GM23338 (cell line): ENCODE results near the gene CHCHD5. TPM values are rescaled to one million over a fixed set of nuclear protein-coding genes. Genes with fewer than 3 reads are reported as not detected.
"Not testable (repeated sequence)": the region's sequence is repeated elsewhere in the genome, so short reads cannot be mapped to it uniquely, and the experiment has no call there.

Experiments used
- ATAC-seq: fragments of 200-7000 bp; cut with Tn5 transposase; 3 replicates; pipeline ENCODE4 v1.9.1; 2020
- DNase-seq: peaks from one replicate; pipeline ENCODE4 v3.0.0-alpha.2; 2015; ENCODE audit warnings: low spot score
- H2AFZ ChIP-seq: fragments of 200-600 bp; sonication (generic); 2 replicates; pipeline ENCODE4 v1.8.0; 2016; ENCODE audit warnings: antibody characterized with exemption, mild to moderate bottlenecking, moderate library complexity
- H3F3A ChIP-seq: fragments of 200-600 bp; sonication (generic); replicated peaks from 2 replicates; pipeline ENCODE4 v1.8.0; 2017; ENCODE audit warnings: antibody characterized with exemption, mixed run types, low read depth
- H3K27ac ChIP-seq: fragments of 200-600 bp; sonication (generic); 2 replicates; pipeline ENCODE4 v1.6.1; 2016; ENCODE audit warnings: low read depth
- H3K27me3 ChIP-seq: fragments of 200-600 bp; sonication (generic); 2 replicates; pipeline ENCODE4 v1.8.0; 2016; ENCODE audit warnings: mild to moderate bottlenecking, mixed run types, moderate library complexity; ENCODE audit not compliant: insufficient read depth
- H3K36me3 ChIP-seq: fragments of 200-600 bp; sonication (generic); 2 replicates; pipeline ENCODE4 v1.8.0; 2016; ENCODE audit warnings: mild to moderate bottlenecking; ENCODE audit not compliant: insufficient read depth
- H3K4me1 ChIP-seq: fragments of 200-600 bp; sonication (generic); 2 replicates; pipeline ENCODE4 v1.8.0; 2016; ENCODE audit warnings: mild to moderate bottlenecking, moderate library complexity; ENCODE audit not compliant: insufficient read depth
- H3K4me2 ChIP-seq: fragments of 200-600 bp; sonication (generic); 2 replicates; pipeline ENCODE4 v1.7.1; 2017; ENCODE audit warnings: mixed run types
- H3K4me3 ChIP-seq: fragments of 200-600 bp; sonication (generic); 2 replicates; pipeline ENCODE4 v1.6.1; 2016; ENCODE audit warnings: mixed run types
- H3K79me2 ChIP-seq: fragments of 200-600 bp; sonication (generic); replicated peaks from 2 replicates; pipeline ENCODE4 v1.8.0; 2017; ENCODE audit warnings: mild to moderate bottlenecking; ENCODE audit not compliant: insufficient read depth
- H3K9me2 ChIP-seq: fragments of 200-600 bp; sonication (generic); 2 replicates; pipeline ENCODE4 v1.8.0; 2017; ENCODE audit not compliant: insufficient read depth
- H4K20me1 ChIP-seq: fragments of 200-600 bp; sonication (generic); replicated peaks from 2 replicates; pipeline ENCODE4 v1.8.0; 2017; ENCODE audit warnings: mild to moderate bottlenecking; ENCODE audit not compliant: insufficient read depth
- H3K27ac Mint-ChIP-seq: 2 replicates; pipeline ENCODE4 v1.8.0; 2020; ENCODE audit warnings: inconsistent platforms, mild to moderate bottlenecking, moderate library complexity, mixed read lengths
- H3K27me3 Mint-ChIP-seq: 3 replicates; pipeline ENCODE4 v1.8.0; 2022; ENCODE audit warnings: low read depth, mild to moderate bottlenecking, moderate library complexity, mixed read lengths, inconsistent platforms; ENCODE audit not compliant: insufficient read depth, poor library complexity
- H3K36me3 Mint-ChIP-seq: 3 replicates; pipeline ENCODE4 v1.8.0; 2021; ENCODE audit warnings: low read depth, mild to moderate bottlenecking, inconsistent platforms, moderate library complexity, mixed read lengths
- H3K4me1 Mint-ChIP-seq: 3 replicates; pipeline ENCODE4 v1.8.0; 2020; ENCODE audit warnings: mild to moderate bottlenecking, inconsistent platforms, mixed read lengths
- H3K4me3 Mint-ChIP-seq: 3 replicates; pipeline ENCODE4 v1.8.0; 2021; ENCODE audit warnings: moderate library complexity, mild to moderate bottlenecking, inconsistent platforms, mixed read lengths
- H3K9me3 Mint-ChIP-seq: 3 replicates; pipeline ENCODE4 v1.8.0; 2020; ENCODE audit warnings: moderate library complexity, mild to moderate bottlenecking, inconsistent platforms, mixed read lengths
- CREB1 ChIP-seq: fragments of 250-450 bp; sonication (Bioruptor Pico); IDR thresholded peaks from 2 replicates; pipeline ENCODE4 v1.5.0; 2020; ENCODE audit warnings: low read depth, mild to moderate bottlenecking, moderate library complexity
- ETS1 ChIP-seq: IDR thresholded peaks from 2 replicates; pipeline ENCODE4 v1.6.1; 2016; ENCODE audit warnings: antibody characterized with exemption
- EZH2 ChIP-seq: fragments of 200-600 bp; sonication (generic); IDR thresholded peaks from one replicate; pipeline ENCODE4 v1.8.0; 2017; ENCODE audit warnings: antibody characterized with exemption, mild to moderate bottlenecking, low read depth; ENCODE audit not compliant: unreplicated experiment
- EZH2phosphoT487 ChIP-seq: fragments of 200-600 bp; sonication (generic); IDR thresholded peaks from one replicate; pipeline ENCODE4 v1.8.1; 2018; ENCODE audit warnings: antibody characterized with exemption; ENCODE audit not compliant: unreplicated experiment
- JUNB ChIP-seq: IDR thresholded peaks from one replicate; pipeline ENCODE4 v1.6.1; 2016; ENCODE audit warnings: antibody characterized with exemption; ENCODE audit not compliant: unreplicated experiment
- POLR2AphosphoS5 ChIP-seq: IDR thresholded peaks from 2 replicates; pipeline ENCODE4 v1.6.1; 2016; ENCODE audit warnings: antibody characterized with exemption, low read depth
- REST ChIP-seq: IDR thresholded peaks from one replicate; pipeline ENCODE4 v1.6.1; 2018; ENCODE audit warnings: antibody characterized with exemption; ENCODE audit not compliant: unreplicated experiment
- STAT1 ChIP-seq: IDR thresholded peaks from one replicate; pipeline ENCODE4 v1.6.1; 2016; ENCODE audit warnings: antibody characterized with exemption; ENCODE audit not compliant: unreplicated experiment
- ZNF114 ChIP-seq: fragments of 250-450 bp; sonication (Bioruptor Pico); IDR thresholded peaks from 2 replicates; pipeline ENCODE4 v1.5.0; 2020; ENCODE audit warnings: mild to moderate bottlenecking, moderate library complexity
- polyA plus RNA-seq: library from polyadenylated mRNA; unstranded; fragments of >200 nt; fragmentation: Nextera tagmentation; extraction: Ambion mirVana; gene quantifications from 2 replicates; pipeline ENCODE4 v1.2.1, GENCODE V29; 2016
- total RNA-seq: library from RNA; depleted of rRNA; stranded (reverse); fragments of >200 nt; shearing (Covaris generic); gene quantifications from 2 replicates; pipeline ENCODE4 v1.2.3, GENCODE V29; 2014

CHCHD5 gene
- total and polyA plus RNA-seq, 2 experiments from 2014 or later, result 15.5 to 69.9 TPM

GRCh38 chr2:112615051-112615450, 30.6 kb downstream of the CHCHD5 start (continued):
- TF ChIP-seq REST, result no peak
- TF ChIP-seq EZH2phosphoT487, result no peak
- TF ChIP-seq JUNB, result no peak
- TF ChIP-seq ZNF114 (CRISPR knock-in tag), result no peak
- TF ChIP-seq ETS1, result no peak
- no peak for TF ChIP-seq EZH2
- TF ChIP-seq STAT1, result no peak
- no peak for TF ChIP-seq POLR2AphosphoS5

GRCh38 chr2:112615798-112616197, 31.4 kb downstream of the CHCHD5 start:
- not testable (repeated sequence) for ATAC-seq, H3K27ac Mint-ChIP-seq, H3K4me1 ChIP-seq, H3K79me2 ChIP-seq, H3K9me3 Mint-ChIP-seq, H3K4me3 Mint-ChIP-seq, H3K27me3 Mint-ChIP-seq, H3K4me2 ChIP-seq, H3K4me3 ChIP-seq, H3K27me3 ChIP-seq, H3K36me3 ChIP-seq, H3K36me3 Mint-ChIP-seq, H3F3A ChIP-seq, H2AFZ ChIP-seq, H4K20me1 ChIP-seq, H3K9me2 ChIP-seq, DNase-seq, H3K27ac ChIP-seq
- peaks cover 16% of the 10 kb centered on the region; the same call in 2 of the 3 replicates for H3K4me1 Mint-ChIP-seq

GRCh38 chr2:112618383-112618782, 34.0 kb downstream of the CHCHD5 start:
- Mint-ChIP-seq H3K27ac (no peak overlapping the region), H3K9me3 (peaks cover 3% of the 10 kb centered on the region; the same call in 1 of the 3 replicates), H3K4me3 (no peak overlapping the region), H3K27me3 (peaks cover 14% of the 10 kb centered on the region), H3K4me1 (peaks cover 30% of the 10 kb centered on the region), H3K36me3 (no peaks in the 10 kb centered on the region)
- no peaks in the 10 kb centered on the region for H4K20me1 ChIP-seq
- no peaks in the 10 kb centered on the region for H3K9me2 ChIP-seq
- H3F3A ChIP-seq, result no peaks in the 10 kb centered on the region
- H3K36me3 ChIP-seq, result no peaks in the 10 kb centered on the region
- DNase-seq (no peak), ATAC-seq (no peak)
- no peaks in the 10 kb centered on the region; the same call in none of the 2 replicates for H3K4me1 ChIP-seq
- no peak overlapping the region for H3K4me3 ChIP-seq
- no peaks in the 10 kb centered on the region for H3K27me3 ChIP-seq
- H3K4me2 ChIP-seq, result no peak overlapping the region
- no peaks in the 10 kb centered on the region for H3K79me2 ChIP-seq
- H2AFZ ChIP-seq, result 0 out of 2 replicates have a peak overlapping the region, but pooled peaks have one; percentile 32
- no peak overlapping the region for H3K27ac ChIP-seq
- TF ChIP-seq JUNB, result no peak
- TF ChIP-seq ETS1, result no peak
- TF ChIP-seq CREB1 (CRISPR knock-in tag), result no peak
- no peak for TF ChIP-seq EZH2
